ENCODE data around the gene CNN3. TPM values are rescaled to one million over a fixed set of nuclear protein-coding genes. Genes with fewer than 3 reads are reported as not detected.

The CNN3 gene
- total RNA-seq, 2 experiments from 2014 or later = not detected

GRCh38 chr1:94878329-94878728 lies 48.6 kb downstream of the CNN3 start:
- no peaks in the 10 kb centered on the region for H3K4me1 ChIP-seq (ENCODE audit: insufficient read depth, low read length, poor library complexity, severe bottlenecking)
- no peak overlapping the region for H2AFZ ChIP-seq (ENCODE audit: low read length)
- ChIA-PET CTCF (ENCODE audit: unreplicated experiment) (no interaction called here), POLR2A (interaction anchor here (1.0 kb wide), 1 partner anchor 8 kb away, joined by 4 read pairs; no protein-coding TSS in a partner anchor)
- H3K79me2 ChIP-seq (ENCODE audit: insufficient read depth, low read depth, low read length) = no peaks in the 10 kb centered on the region
- no peaks in the 10 kb centered on the region for H4K20me1 ChIP-seq (ENCODE audit: insufficient read depth, low read length)
- TF ChIP-seq CTCF (conservative IDR thresholded peaks at IDR 0.05; ENCODE audit: low read length) = no peak
- no peak for TF ChIP-seq EZH2phosphoT487 (IDR thresholded peaks at IDR 0.05; ENCODE audit: borderline replicate concordance, low read depth, low read length)
- BruUV-seq (replicated peaks) = no TSS peak
- no peaks in the 10 kb centered on the region for H3K9me3 ChIP-seq (ENCODE audit: low read length)
- H3K4me3 ChIP-seq (ENCODE audit: low read depth, low read length, poor library complexity, severe bottlenecking) = no peak overlapping the region
- no peaks in the 10 kb centered on the region for H3K9me2 ChIP-seq (ENCODE audit: insufficient read depth, low read length)
- no peaks in the 10 kb centered on the region for H3K36me3 ChIP-seq (ENCODE audit: insufficient read depth, low read length)
- H3K27ac ChIP-seq (ENCODE audit: low read depth, low read length, poor library complexity, severe bottlenecking) = no peak overlapping the region
- no peak overlapping the region for H3K4me2 ChIP-seq (ENCODE audit: low read length)
- intact Hi-C loops (cut with micrococcal nuclease; ENCODE audit: unreplicated experiment) = no loop called here
- no peak for DNase-seq (ENCODE audit: low spot score)

- no peaks in the 10 kb centered on the region for H3K4me1 ChIP-seq (ENCODE audit: insufficient read depth, low read length, poor library complexity, severe bottlenecking)
- H3K4me3 ChIP-seq (ENCODE audit: low read depth, low read length, poor library complexity, severe bottlenecking) = no peak overlapping the region
- H3K9me3 ChIP-seq (ENCODE audit: low read length) = no peaks in the 10 kb centered on the region
- no peaks in the 10 kb centered on the region for H3K9me2 ChIP-seq (ENCODE audit: insufficient read depth, low read length)
- H3K27ac ChIP-seq (ENCODE audit: low read depth, low read length, poor library complexity, severe bottlenecking) = no peak overlapping the region
- no peak for DNase-seq (ENCODE audit: low spot score)
- H2AFZ ChIP-seq (ENCODE audit: low read length) = no peak overlapping the region
- no peaks in the 10 kb centered on the region for H3K36me3 ChIP-seq (ENCODE audit: insufficient read depth, low read length)
- no peak for TF ChIP-seq EZH2phosphoT487 (IDR thresholded peaks at IDR 0.05; ENCODE audit: borderline replicate concordance, low read depth, low read length)
- no peak for TF ChIP-seq CTCF (conservative IDR thresholded peaks at IDR 0.05; ENCODE audit: low read length)
- intact Hi-C loops (cut with micrococcal nuclease; ENCODE audit: unreplicated experiment) = no loop called here
- no peaks in the 10 kb centered on the region for H4K20me1 ChIP-seq (ENCODE audit: insufficient read depth, low read length)
- CTCF ChIA-PET (ENCODE audit: unreplicated experiment) = no interaction called here
- no peak overlapping the region for H3K4me2 ChIP-seq (ENCODE audit: low read length)
- POLR2A ChIA-PET = no interaction called here
- no peaks in the 10 kb centered on the region for H3K79me2 ChIP-seq (ENCODE audit: insufficient read depth, low read depth, low read length)
- BruUV-seq (replicated peaks) = no TSS peak
Measured at GRCh38 chr1:94876362-94876761, 50.5 kb downstream of the CNN3 start.

- CTCF ChIA-PET (ENCODE audit: unreplicated experiment) = no interaction called here
- BruUV-seq (replicated peaks) = no TSS peak
Measured at GRCh38 chr1:94875794-94876193, 51.1 kb downstream of the CNN3 start.

More at GRCh38 chr1:94875794-94876193, 51.1 kb downstream of the CNN3 start:
- no peak for DNase-seq (ENCODE audit: low spot score)
- POLR2A ChIA-PET = no interaction called here
- Histone ChIP-seq H3K4me3 (ENCODE audit: low read depth, low read length, poor library complexity, severe bottlenecking) (no peak overlapping the region), H2AFZ (ENCODE audit: low read length) (no peak overlapping the region), H3K79me2 (ENCODE audit: insufficient read depth, low read depth, low read length) (no peaks in the 10 kb centered on the region), H3K36me3 (ENCODE audit: insufficient read depth, low read length) (no peaks in the 10 kb centered on the region), H3K4me2 (ENCODE audit: low read length) (no peak overlapping the region), H3K9me3 (ENCODE audit: low read length) (no peaks in the 10 kb centered on the region), H4K20me1 (ENCODE audit: insufficient read depth, low read length) (no peaks in the 10 kb centered on the region), H3K27ac (ENCODE audit: low read depth, low read length, poor library complexity, severe bottlenecking) (no peak overlapping the region), H3K4me1 (ENCODE audit: insufficient read depth, low read length, poor library complexity, severe bottlenecking) (no peaks in the 10 kb centered on the region), H3K9me2 (ENCODE audit: insufficient read depth, low read length) (no peaks in the 10 kb centered on the region)
- intact Hi-C loops (cut with micrococcal nuclease; ENCODE audit: unreplicated experiment) = no loop called here
- TF ChIP-seq CTCF (conservative IDR thresholded peaks at IDR 0.05; ENCODE audit: low read length) = no peak
